SK-N-MC (cell line): ENCODE data around the gene GABARAP.
A peak's percentile ranks its signal among the peaks of the same experiment; 100 is the strongest.

Source experiments
- DNase-seq: peaks from one replicate; pipeline ENCODE4 v3.0.0-alpha.2; 2011; ENCODE audit warnings: low read depth, low spot score
- H3K27ac ChIP-seq: fragments of 200-600 bp; sonication (generic); 2 replicates; pipeline ENCODE4 v1.5.1; 2016; ENCODE audit warnings: mixed run types
- H3K36me3 ChIP-seq: fragments of 200-600 bp; sonication (generic); 2 replicates; pipeline ENCODE4 v1.6.1; 2017; ENCODE audit warnings: antibody characterized with exemption, low read length, mixed read lengths; ENCODE audit not compliant: insufficient read depth
- H3K4me3 ChIP-seq: fragments of 200-600 bp; sonication (generic); 2 replicates; pipeline ENCODE4 v1.5.1; 2016
- H3K9ac ChIP-seq: fragments of 200-600 bp; sonication (generic); 2 replicates; pipeline ENCODE4 v1.8.0; 2017; ENCODE audit warnings: mixed run types, mixed read lengths; ENCODE audit not compliant: insufficient read length
- H3K9me3 ChIP-seq: fragments of 200-600 bp; sonication (generic); 2 replicates; pipeline ENCODE4 v1.6.1; 2017; ENCODE audit warnings: low read depth, mild to moderate bottlenecking, antibody characterized with exemption, low read length, moderate library complexity, mixed read lengths
- EZH2 ChIP-seq: fragments of 200-600 bp; sonication (generic); IDR thresholded peaks from one replicate; pipeline ENCODE4 v1.6.1; 2017; ENCODE audit warnings: antibody characterized with exemption
- FOXP2 ChIP-seq: optimal IDR thresholded peaks from 2 replicates; pipeline ENCODE3; 2011; ENCODE audit warnings: mild to moderate bottlenecking, moderate library complexity; ENCODE audit not compliant: insufficient read depth; ENCODE audit errors: extremely low read length, control extremely low read depth
- POLR2AphosphoS5 ChIP-seq: IDR thresholded peaks from 2 replicates; pipeline ENCODE4 v1.6.1; 2012; ENCODE audit warnings: mild to moderate bottlenecking, low read depth, low read length, borderline replicate concordance

Gene GABARAP

DNA sequence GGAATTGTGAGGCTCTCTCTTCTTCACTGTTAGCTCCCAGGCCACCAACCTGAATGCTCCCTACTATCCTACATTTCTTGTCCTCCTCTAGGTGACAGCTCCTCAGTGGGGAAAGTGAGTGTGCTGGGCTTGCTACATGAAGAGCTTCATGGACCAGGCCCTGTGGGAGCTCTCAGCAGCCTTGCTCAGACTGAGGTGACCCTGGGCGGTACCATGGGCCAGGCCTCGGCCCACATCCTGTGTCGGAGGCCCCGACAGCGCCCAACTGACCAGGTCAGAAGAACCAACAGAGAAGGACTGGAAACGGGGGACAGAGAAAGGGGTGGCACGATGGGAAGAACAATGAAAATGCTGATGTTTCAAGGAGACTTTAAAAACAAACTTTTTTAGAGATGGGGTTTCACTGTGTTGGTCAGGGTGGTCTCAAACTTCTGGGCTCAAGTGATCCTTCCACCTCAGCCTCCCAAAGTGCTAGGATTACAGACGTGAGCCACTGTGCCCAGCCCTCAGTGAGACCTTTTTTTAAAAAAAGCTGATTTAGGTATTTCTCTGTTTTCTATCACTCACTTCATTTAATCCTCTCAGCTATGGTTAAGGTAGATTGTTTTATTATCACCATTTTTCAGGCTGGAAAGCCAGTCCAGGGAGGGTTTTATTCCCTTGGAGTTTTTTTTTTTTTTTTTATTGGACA lies 14.7 kb upstream of the GABARAP start:
- Histone ChIP-seq H3K27ac (no peak overlapping the region), H3K4me3 (no peak overlapping the region), H3K9me3 (no peaks in the 10 kb centered on the region), H3K36me3 (peaks cover 32% of the 10 kb centered on the region), H3K9ac (no peak overlapping the region)
- no peak for DNase-seq
- no peak for TF ChIP-seq FOXP2
- TF ChIP-seq EZH2: no peak
- TF ChIP-seq POLR2AphosphoS5: no peak

DNA sequence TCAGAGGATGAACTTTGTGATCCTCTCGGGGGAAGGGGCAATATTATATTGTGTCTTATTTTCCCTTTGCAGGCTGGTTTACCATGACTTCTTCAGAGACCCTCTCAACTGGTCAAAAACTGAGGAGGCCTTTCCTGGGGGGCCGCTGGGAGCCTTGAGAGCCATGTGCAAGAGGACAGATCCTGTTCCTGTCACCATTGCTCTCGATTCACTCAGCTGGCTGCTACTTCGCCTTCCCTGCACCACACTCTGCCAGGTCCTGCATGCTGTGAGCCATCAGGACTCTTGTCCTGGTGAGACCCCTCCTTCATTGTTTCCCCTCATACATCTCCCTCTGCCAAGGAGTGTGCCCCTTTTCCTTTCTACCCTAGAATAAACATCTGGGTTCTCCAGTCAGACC lies 12.3 kb upstream of the GABARAP start:
- H3K9me3 ChIP-seq: no peaks in the 10 kb centered on the region
- no peak for DNase-seq
- H3K36me3 ChIP-seq: peaks cover 27% of the 10 kb centered on the region
- H3K4me3 ChIP-seq: no peak overlapping the region
- H3K9ac ChIP-seq: no peak overlapping the region
- no peak overlapping the region for H3K27ac ChIP-seq
- no peak for TF ChIP-seq EZH2
- TF ChIP-seq FOXP2: no peak
- TF ChIP-seq POLR2AphosphoS5: no peak

DNA sequence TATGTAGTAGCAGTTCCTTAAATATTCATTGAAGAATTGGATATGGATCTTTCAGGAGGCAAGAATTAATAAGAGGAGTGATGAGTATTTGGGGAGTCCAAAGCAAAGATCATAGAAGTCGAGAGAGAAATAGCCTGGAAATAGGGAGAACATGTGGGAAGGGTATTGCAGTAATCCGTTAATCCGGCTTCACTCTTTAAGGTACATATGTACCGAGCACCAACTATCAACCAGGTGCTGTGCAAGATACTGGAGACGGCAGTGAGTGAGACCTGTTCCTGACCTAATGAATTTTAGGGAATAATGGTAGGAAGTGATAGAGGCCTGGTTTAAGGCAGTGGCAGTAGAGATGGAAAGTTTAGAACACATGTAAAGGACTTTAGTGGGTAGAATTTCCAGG lies 10.8 kb upstream of the GABARAP start:
- Histone ChIP-seq H3K27ac (peak overlapping the region; percentile 93; the same call in 1 of the 2 replicates), H3K9me3 (no peaks in the 10 kb centered on the region), H3K4me3 (peak overlapping the region; percentile 91), H3K36me3 (peaks cover 15% of the 10 kb centered on the region), H3K9ac (peak overlapping the region; percentile 90)
- no peak for TF ChIP-seq FOXP2
- no peak for TF ChIP-seq EZH2
- TF ChIP-seq POLR2AphosphoS5: no peak
- DNase-seq: no peak

DNA sequence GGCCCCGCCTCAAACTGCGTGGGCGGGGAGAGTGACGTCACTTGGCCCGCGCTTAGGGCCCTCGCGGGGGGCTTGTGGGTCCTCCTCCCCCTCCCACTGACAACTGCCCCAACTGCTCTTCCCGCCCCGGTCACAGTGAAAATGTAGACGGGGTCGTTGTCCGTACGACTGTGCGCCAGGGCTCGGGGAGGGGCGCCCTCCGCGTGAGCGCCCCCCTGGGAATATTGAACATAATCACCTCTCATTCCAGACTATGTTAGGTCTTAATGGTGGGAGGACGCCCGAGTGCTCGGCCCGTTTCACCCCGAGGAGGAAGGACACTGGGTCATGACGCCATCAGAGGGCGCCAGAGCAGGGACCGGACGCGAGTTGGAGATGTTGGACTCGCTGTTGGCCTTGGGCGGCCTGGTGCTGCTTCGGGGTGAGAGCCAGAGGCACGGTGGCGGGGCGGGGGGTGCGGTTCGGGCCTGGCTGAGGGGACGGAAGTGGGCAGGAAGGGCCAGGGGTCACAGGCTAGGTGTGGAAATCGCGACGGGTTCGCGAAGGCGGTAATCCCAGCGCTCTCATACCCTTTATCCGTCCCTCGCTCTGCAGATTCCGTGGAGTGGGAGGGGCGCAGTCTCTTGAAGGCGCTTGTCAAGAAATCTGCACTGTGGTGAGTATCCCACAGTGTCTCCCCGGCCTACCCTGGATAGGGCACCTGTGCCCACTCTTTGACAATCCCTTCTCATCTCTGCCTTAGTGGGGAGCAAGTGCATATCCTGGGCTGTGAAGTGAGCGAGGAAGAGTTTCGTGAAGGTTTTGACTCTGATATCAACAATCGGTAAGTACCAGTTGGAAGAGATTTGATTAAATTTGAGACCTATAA lies 10.2 kb upstream of the GABARAP start, which contains the start of gene ELP5:
Gene ELP5 (plus strand): TSS at position 40 of the 868 bp plus-strand sequence. CDS start 336 bp downstream, at position 376.
- Histone ChIP-seq H3K4me3 (peak within 1 kb of the TSS; percentile 91), H3K27ac (peak within 1 kb of the TSS; percentile 93)
- no peak for DNase-seq

DNA sequence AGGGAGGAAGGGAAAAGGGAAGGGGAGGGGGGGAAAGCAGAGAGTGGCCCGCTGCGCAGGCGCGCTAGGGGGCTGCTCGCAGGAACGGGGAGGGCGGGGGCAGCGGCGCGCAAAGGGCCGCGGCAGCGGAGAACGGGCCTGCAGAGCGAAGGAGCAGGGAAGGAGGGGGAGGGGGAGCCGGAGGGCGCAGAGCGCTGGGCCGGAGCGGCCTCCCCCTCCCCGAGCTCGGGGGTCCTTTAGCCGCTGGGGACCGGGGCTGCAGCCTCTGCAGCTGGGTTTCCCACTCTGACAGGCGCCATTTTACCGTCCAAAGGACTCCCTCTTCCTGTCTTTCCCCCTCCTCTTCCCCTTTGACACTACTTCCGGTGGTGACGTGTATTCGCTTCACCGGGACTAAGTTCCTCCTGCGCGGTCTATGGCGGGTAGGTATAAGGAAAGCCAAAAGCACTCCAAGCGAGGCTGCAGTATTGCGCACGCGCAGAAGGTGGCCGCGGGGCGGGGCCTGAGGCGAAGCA lies 9.5 kb upstream of the GABARAP start, which contains the start of gene CTDNEP1:
Gene CTDNEP1 (minus strand): TSS at position 74 of the 515 bp plus-strand sequence. CDS start 438 bp downstream, outside the sequence.
- Histone ChIP-seq H3K9ac (peak within 1 kb of the TSS; percentile 96), H3K9me3 (no peaks in the 10 kb centered on the region), H3K4me3 (peak within 1 kb of the TSS; percentile 91), H3K27ac (peak within 1 kb of the TSS; percentile 93), H3K36me3 (peaks cover 20% of the 10 kb centered on the region)
- TF ChIP-seq FOXP2 (no peak), POLR2AphosphoS5 (no peak), EZH2 (no peak)
- DNase-seq: peak; percentile 94

More for the DNA sequence above, 10.2 kb upstream of the GABARAP start, which contains the start of gene ELP5:
- Histone ChIP-seq H3K36me3 (peaks cover 15% of the 10 kb centered on the region), H3K9me3 (no peaks in the 10 kb centered on the region), H3K9ac (peak within 1 kb of the TSS; percentile 96)
- peak; percentile 43; the same call in 1 of the 2 replicates for TF ChIP-seq POLR2AphosphoS5
- TF ChIP-seq FOXP2: peak; percentile 17
- TF ChIP-seq EZH2: no peak

DNA sequence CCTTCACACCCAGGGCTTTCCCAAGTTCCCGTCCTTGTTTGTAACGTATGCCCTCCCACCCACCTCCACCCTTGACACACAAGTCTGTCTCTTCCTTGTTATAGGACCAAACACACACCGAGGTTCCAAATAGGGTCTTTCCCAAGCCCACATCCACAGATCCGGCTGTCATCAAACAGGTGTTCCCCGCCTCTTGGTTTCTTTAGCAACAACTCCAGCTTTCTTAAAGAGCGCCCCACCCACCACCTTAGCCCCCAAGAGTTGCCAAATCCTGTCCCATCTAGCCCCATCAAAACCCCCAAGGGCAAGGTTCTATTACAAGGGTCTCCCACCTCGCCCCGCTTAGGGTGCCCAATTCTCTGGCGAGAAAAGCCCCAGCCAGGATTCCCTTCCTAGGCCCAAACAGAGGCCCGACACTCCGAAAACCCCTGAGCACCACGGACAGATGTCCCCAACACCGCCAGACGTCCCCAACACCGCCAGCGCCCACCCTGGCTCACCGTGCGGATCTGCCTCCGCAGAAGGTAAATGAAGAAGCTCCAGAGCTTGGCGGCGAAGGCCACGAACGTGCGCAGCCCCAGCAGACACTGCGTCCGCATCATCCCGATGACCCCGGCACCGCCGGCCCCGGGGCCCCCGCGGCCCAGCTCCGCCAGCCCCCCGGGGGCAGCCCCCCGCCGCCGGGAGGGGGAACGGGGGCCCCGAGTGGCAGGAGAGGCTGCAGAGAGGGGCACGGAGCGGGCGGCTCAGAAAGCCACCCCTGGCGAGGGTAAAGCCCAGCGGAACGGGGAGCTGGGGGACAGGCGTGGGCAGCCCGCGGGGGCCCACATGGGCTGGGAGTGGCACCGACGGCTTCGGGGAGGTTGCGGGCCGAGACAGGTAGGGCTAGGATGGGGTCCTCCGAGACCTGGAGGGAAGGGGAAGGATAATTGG lies 8.7 kb upstream of the GABARAP start:
- H3K36me3 ChIP-seq: peaks cover 28% of the 10 kb centered on the region

DNA sequence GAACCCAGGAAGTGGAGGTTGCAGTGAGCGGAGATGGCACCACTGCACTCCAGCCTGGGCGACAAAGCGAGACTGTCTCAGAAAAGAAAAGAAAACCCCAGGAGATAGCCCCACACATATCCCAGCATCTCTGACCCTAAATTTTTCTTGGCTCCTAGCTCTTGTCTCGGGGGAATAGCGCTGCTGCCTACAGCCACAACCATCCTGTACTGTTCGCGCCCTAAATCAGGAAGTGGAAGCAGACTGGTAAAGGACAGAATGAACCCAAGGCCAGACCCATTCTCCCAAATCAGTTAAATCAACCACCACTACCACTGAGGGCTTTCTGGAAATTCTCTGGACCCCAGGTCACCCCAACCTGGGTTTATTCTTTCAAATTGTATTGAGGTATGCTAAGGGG lies 7.6 kb upstream of the GABARAP start:
- Histone ChIP-seq H3K9ac (peak overlapping the region; percentile 96), H3K36me3 (peaks cover 26% of the 10 kb centered on the region), H3K27ac (no peak overlapping the region), H3K9me3 (no peaks in the 10 kb centered on the region), H3K4me3 (peak overlapping the region; percentile 91)
- TF ChIP-seq POLR2AphosphoS5 (no peak), FOXP2 (no peak), EZH2 (no peak)
- DNase-seq: no peak

More for the DNA sequence above, 8.7 kb upstream of the GABARAP start:
- H3K4me3 ChIP-seq: peak overlapping the region; percentile 91
- no peaks in the 10 kb centered on the region for H3K9me3 ChIP-seq
- no peak for DNase-seq
- TF ChIP-seq POLR2AphosphoS5 (no peak), EZH2 (no peak), FOXP2 (no peak)
- H3K9ac ChIP-seq: peak overlapping the region; percentile 96
- H3K27ac ChIP-seq: peak overlapping the region; percentile 93
